NT2/D1 (cell line): ENCODE measurements around the gene WASHC1.
"Not testable (repeated sequence)": the region's sequence is repeated elsewhere in the genome, so short reads cannot be mapped to it uniquely, and the experiment has no call there.

Experiments used
- SUZ12 ChIP-seq: IDR thresholded peaks from 2 replicates; pipeline ENCODE4 v1.6.1; 2011; ENCODE audit not compliant: insufficient read length, insufficient read depth; ENCODE audit errors: extremely low read depth
- YY1 ChIP-seq: IDR thresholded peaks from 2 replicates; pipeline ENCODE4 v1.6.1; 2011; ENCODE audit not compliant: insufficient read length, insufficient read depth
- ZNF274 ChIP-seq: IDR thresholded peaks from 2 replicates; pipeline ENCODE4 v1.6.1; 2011; ENCODE audit warnings: mild to moderate bottlenecking, low read depth, low read length

GRCh38 chr9:29356-29755, at the start of gene WASHC1:
- TF ChIP-seq ZNF274, YY1, SUZ12: not testable (repeated sequence)
